Small intestine (tissue), 7 donors: ENCODE data around the gene PAPPA. TPM values are rescaled to one million over a fixed set of nuclear protein-coding genes. Genes with fewer than 3 reads are reported as not detected.

Source experiments
- DNase-seq, 2 donors: peaks; one replicate each; pipeline versions ENCODE4 v3.0.0 to v3.0.0-alpha.2; 2013
- FAIRE-seq: peaks from 2 replicates; lab custom pipeline; 2012; peaks lifted over from hg19 to GRCh38; lab: Jason Lieb, UNC
- H3K27ac ChIP-seq, 3 donors: one replicate each; pipeline ENCODE4 v1.5.1; 2013; ENCODE audit warnings: low read length in 2 of 3, mild to moderate bottlenecking in 2 of 3, control low read depth in 1 of 3, inconsistent platforms in 1 of 3, low read depth in 1 of 3, moderate library complexity in 1 of 3
- H3K27me3 ChIP-seq, 3 donors: one replicate each; pipeline ENCODE4 v1.6.1; 2013; ENCODE audit warnings: low read length in 3 of 3, inconsistent platforms in 1 of 3; ENCODE audit not compliant: control insufficient read depth in 3 of 3, insufficient read depth in 3 of 3
- H3K36me3 ChIP-seq, 3 donors: one replicate each; pipeline ENCODE4 v1.6.1; 2013; ENCODE audit warnings: low read length in 3 of 3, inconsistent platforms in 1 of 3, low read depth in 1 of 3, mild to moderate bottlenecking in 1 of 3, moderate library complexity in 1 of 3; ENCODE audit not compliant: control insufficient read depth in 3 of 3, insufficient read depth in 2 of 3
- H3K4me1 ChIP-seq, 3 donors: one replicate each; pipeline ENCODE4 v1.6.1; 2013; ENCODE audit warnings: low read length in 2 of 3, inconsistent platforms in 1 of 3, low read depth in 1 of 3, mild to moderate bottlenecking in 1 of 3, moderate library complexity in 1 of 3; ENCODE audit not compliant: control insufficient read depth in 3 of 3, insufficient read depth in 2 of 3
- H3K4me3 ChIP-seq, 3 donors: one replicate each; pipeline ENCODE4 v1.5.1; 2013; ENCODE audit warnings: low read length in 3 of 3, control low read depth in 1 of 3, inconsistent platforms in 1 of 3, low read depth in 1 of 3, mild to moderate bottlenecking in 1 of 3, moderate library complexity in 1 of 3
- H3K9me3 ChIP-seq, 2 donors: one replicate each; pipeline ENCODE4 v1.6.1; 2013; ENCODE audit warnings: low read depth in 1 of 2, low read length in 1 of 2; ENCODE audit not compliant: control insufficient read depth in 2 of 2, insufficient read depth in 1 of 2
- WGBS, 3 donors: extraction: QIAGEN DNeasy Blood & Tissue Kit; methylation state at CpG; one replicate each; pipeline ENCODE4 v1.1.7; 2013; 5-methylcytosine and 5-hydroxymethylcytosine counted together
- polyA plus RNA-seq, 4 donors: library from polyadenylated mRNA; stranded (reverse) in 3 of 4; unstranded in 1 of 4; fragments of 200-250 nt in 3 of 4; fragments of 120-200 nt in 1 of 4; gene quantifications; one replicate each; pipeline versions ENCODE4 v1.2.1 to v1.2.3, GENCODE V29; 2013
- donor health status: healthy with polysubstance abuse.
- donor health status: control.
- donor health status: control.
- donor health status: Bipolar disorder and iron deficiency.
- donor health status: healthy.

Gene PAPPA
- polyA plus RNA-seq, 4 donors: 0.27 to 1.2 (median 0.88) TPM; not detected in 1

DNA sequence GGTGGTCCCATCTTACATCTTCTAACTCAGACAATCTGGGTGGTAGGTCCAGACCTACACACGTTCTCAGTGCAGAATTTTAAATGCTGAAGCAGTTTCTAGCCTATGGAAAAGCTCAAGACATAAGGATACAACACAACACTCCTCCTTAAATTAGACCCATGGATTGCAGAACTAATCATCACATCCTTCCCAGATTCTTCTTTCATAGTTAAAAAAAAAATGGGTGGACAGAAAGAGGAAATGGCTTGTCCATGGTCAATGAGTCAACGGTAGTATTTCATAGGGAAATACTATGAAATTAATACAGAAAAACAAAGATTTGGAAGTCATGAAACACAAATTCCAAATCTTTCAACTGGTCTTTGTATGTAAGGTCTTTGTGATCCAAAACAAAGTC is 106.9 kb downstream of the PAPPA start:
- Histone ChIP-seq H3K27me3 (peaks cover 0 to 3% (median 0%) of the 10 kb centered on the region in 3 donors), H3K27ac (no peak overlapping the region), H3K4me3 (no peak overlapping the region), H3K36me3 (no peaks in the 10 kb centered on the region), H3K9me3 (no peaks in the 10 kb centered on the region), H3K4me1 (no peaks in the 10 kb centered on the region)
- no peak for DNase-seq
- 52 to 74% (median 62%) methylated on average over 2 of the region's 2 CpGs for whole genome bisulfite sequencing, 3 donors
- FAIRE-seq: no peak

DNA sequence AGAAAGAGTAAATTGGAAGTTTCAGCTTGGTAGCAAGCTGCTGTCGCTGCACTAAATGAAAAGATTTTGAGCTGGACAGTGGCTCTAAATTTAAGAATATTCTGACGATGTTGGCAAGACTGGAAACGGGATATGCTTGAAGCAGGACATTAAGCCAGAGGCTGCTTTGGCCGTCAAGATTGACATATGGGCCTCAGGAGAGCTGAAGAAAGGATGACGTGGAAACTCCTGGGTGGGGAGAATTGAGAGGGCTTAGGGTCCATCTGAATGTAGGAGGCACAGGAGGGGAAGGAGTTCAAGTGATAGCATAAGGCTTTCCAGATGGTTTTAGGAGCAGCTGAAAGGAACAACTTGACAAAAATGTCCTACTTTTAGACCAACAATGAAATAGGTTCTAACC is 108.9 kb downstream of the PAPPA start:
- H3K4me3 ChIP-seq: no peak overlapping the region
- peaks cover 0 to 3% (median 0%) of the 10 kb centered on the region in 3 donors for H3K27me3 ChIP-seq
- H3K27ac ChIP-seq: no peak overlapping the region
- WGBS, 3 donors: 66 to 78% (median 69%) methylated on average over 5 of the region's 5 CpGs
- FAIRE-seq (no peak), DNase-seq (no peak)
- no peaks in the 10 kb centered on the region for H3K9me3 ChIP-seq
- no peaks in the 10 kb centered on the region for H3K4me1 ChIP-seq
- no peaks in the 10 kb centered on the region for H3K36me3 ChIP-seq

GRCh38 chr9:116264361-116264760 is 110.8 kb downstream of the PAPPA start:
- H3K27ac ChIP-seq: no peak overlapping the region
- H3K27me3 ChIP-seq: peaks cover 0 to 3% (median 0%) of the 10 kb centered on the region in 3 donors
- H3K4me3 ChIP-seq: no peak overlapping the region
- H3K4me1 ChIP-seq: no peaks in the 10 kb centered on the region
- DNase-seq (no peak), FAIRE-seq (no peak)
- H3K36me3 ChIP-seq: no peaks in the 10 kb centered on the region
- whole genome bisulfite sequencing, 3 donors: 25 to 57% (median 35%) methylated on average over 1 of the region's 1 CpG
- H3K9me3 ChIP-seq: no peaks in the 10 kb centered on the region

DNA sequence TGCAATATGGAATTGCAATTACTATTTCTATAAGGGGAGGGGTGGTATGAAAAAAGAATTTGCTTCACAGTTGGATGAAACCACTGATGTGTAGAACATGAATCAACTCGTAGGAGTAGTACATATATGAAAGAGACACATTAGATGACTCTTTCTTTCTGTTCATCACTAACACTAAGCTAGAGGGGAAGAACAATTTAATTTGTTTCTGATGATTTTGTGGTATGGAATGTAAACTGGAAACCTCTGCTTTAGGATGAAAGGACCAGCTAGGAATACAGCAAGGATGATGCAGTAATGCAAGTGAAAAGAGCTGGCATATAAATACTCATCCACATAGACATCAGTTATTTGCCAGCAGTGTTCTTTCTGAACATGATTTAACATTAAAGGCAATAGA is 113.4 kb downstream of the PAPPA start:
- no peak overlapping the region for H3K4me3 ChIP-seq
- 59 to 70% (median 69%) methylated on average over 1 of the region's 1 CpG for WGBS, 3 donors
- FAIRE-seq: no peak
- H3K27ac ChIP-seq: no peak overlapping the region
- no peaks in the 10 kb centered on the region for H3K9me3 ChIP-seq
- no peaks in the 10 kb centered on the region for H3K4me1 ChIP-seq
- peaks cover 0 to 3% (median 0%) of the 10 kb centered on the region in 3 donors for H3K27me3 ChIP-seq
- DNase-seq: no peak
- no peaks in the 10 kb centered on the region for H3K36me3 ChIP-seq

DNA sequence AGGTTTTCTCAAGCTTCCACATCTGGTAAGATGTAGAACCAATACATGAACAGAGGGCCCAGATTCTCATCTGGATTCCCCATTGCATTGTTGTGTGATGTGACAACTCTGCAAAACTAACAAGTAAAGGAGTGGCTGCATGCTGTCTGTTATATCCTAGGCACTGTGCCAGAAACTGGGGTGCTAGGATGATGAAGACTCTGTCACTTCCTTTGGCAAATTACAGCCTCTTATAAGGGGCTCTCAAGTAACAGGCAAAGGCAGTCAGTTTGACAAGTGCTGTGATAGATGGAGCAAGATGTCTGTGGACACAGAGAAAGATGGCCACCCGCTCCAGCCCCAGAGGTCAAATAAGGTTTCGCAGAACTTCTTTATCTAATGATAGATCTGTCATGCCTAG is 115.7 kb downstream of the PAPPA start:
- no peak for FAIRE-seq

DNA sequence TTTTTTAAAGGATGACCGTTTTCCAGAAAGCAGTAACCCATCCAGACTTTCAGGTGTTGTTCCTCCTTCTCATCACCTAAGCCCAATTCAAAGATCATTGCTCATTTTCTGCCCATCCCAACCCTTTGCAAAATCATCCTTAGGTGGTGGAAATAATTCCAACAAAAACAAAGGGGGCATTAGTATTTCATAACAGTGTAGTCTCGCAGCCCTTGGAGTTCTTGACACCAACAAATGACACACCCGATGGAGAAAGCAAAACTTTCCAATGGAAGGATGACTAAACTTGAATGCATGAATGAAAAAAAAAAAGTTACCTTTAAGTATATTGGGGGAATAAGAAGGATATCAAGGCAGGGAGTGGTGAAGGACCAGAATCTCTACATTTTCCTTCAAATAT is 117.0 kb downstream of the PAPPA start:
- no peaks in the 10 kb centered on the region for H3K9me3 ChIP-seq
- FAIRE-seq (no peak), DNase-seq (no peak)
- no peak overlapping the region for H3K4me3 ChIP-seq
- H3K27me3 ChIP-seq: peaks cover 0 to 4% (median 0%) of the 10 kb centered on the region in 3 donors
- no peaks in the 10 kb centered on the region for H3K4me1 ChIP-seq
- H3K36me3 ChIP-seq: no peaks in the 10 kb centered on the region
- 76 to 84% (median 78%) methylated on average over 3 of the region's 3 CpGs for WGBS, 3 donors
- no peak overlapping the region for H3K27ac ChIP-seq

More for the DNA sequence above, 115.7 kb downstream of the PAPPA start:
- Histone ChIP-seq H3K36me3 (no peaks in the 10 kb centered on the region), H3K4me1 (no peaks in the 10 kb centered on the region), H3K27ac (no peak overlapping the region), H3K9me3 (no peaks in the 10 kb centered on the region), H3K27me3 (peaks cover 0 to 4% (median 0%) of the 10 kb centered on the region in 3 donors), H3K4me3 (no peak overlapping the region)
- no peak for DNase-seq
- 69 to 78% (median 78%) methylated on average over 2 of the region's 2 CpGs for WGBS, 3 donors

DNA sequence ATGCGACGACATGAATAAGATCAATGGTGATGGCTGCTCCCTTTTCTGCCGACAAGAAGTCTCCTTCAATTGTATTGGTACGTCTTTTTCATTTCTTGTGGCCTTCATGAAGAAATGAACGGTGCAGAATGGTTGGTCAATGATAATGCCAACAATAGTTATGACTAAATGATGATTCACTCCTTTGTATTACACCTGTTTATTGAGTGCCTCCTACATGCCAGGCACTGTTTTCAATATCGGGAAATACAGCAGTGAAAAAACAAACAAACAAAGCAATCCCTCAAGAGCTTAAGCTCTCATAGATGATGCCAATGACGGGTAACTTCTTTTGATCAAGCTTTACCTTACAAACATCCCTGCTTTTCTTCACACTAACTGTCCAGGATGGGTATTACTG is 117.7 kb downstream of the PAPPA start:
- Histone ChIP-seq H3K27ac (no peak overlapping the region), H3K4me3 (no peak overlapping the region), H3K36me3 (no peaks in the 10 kb centered on the region), H3K9me3 (no peaks in the 10 kb centered on the region), H3K4me1 (no peaks in the 10 kb centered on the region), H3K27me3 (peaks cover 0 to 4% (median 0%) of the 10 kb centered on the region in 3 donors)
- no peak for DNase-seq
- FAIRE-seq: no peak
- 71 to 78% (median 73%) methylated on average over 7 of the region's 7 CpGs for WGBS, 3 donors

DNA sequence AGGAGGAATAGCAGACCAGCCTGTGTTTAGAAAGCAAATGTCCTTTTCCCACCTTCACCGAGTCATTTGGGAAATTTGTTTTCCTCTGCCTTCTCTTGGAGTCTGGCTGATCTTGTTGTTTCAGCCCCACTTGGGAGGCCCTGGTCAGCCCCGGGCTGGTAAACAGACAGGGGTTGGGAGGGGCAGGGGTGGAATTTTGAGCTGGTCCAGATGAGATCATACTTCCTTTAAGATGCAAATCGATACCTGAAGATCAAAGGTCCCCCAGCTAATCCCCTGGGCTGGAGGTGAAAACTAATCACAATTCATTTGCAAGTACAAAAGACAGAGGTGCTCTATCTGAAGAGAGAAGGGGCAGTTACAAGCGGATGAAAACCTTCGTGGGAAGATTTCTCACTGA is 118.4 kb downstream of the PAPPA start:
- DNase-seq: no peak
- no peak overlapping the region for H3K27ac ChIP-seq
- H3K36me3 ChIP-seq: no peaks in the 10 kb centered on the region
- H3K27me3 ChIP-seq: peaks cover 0 to 4% (median 0%) of the 10 kb centered on the region in 3 donors
- no peaks in the 10 kb centered on the region for H3K4me1 ChIP-seq
- FAIRE-seq: no peak
- H3K9me3 ChIP-seq: no peaks in the 10 kb centered on the region
- no peak overlapping the region for H3K4me3 ChIP-seq
- WGBS, 3 donors: 9 to 28% (median 14%) methylated on average over 5 of the region's 5 CpGs

DNA sequence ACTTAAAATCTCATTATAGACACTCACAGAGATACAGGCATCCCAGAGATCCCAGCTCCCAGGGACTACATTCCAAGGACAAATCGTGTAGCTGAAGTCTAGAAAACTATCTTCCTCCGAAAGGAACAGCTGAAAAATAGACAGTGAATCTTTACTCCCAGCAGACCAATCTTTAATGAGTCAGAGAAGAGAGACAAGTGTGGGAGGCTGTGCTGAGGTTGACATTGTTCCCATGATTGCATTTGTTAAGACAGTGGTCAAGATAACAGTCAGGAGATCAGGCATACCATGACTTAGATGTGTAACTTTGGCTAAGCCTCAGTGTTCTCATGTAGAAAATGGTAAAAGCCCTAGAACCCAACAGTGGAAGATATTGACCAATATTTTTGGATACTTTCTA is 120.7 kb downstream of the PAPPA start:
- H3K36me3 ChIP-seq: no peaks in the 10 kb centered on the region
- H3K4me1 ChIP-seq: no peaks in the 10 kb centered on the region
- no peaks in the 10 kb centered on the region for H3K9me3 ChIP-seq
- no peak overlapping the region for H3K4me3 ChIP-seq
- DNase-seq (no peak), FAIRE-seq (no peak)
- no peak overlapping the region for H3K27ac ChIP-seq
- 72 to 79% (median 78%) methylated on average over 2 of the region's 2 CpGs for WGBS, 3 donors
- peaks cover 0 to 4% (median 0%) of the 10 kb centered on the region in 3 donors for H3K27me3 ChIP-seq
